Suprapubic skin (tissue), 4 donors: ENCODE results near the gene BGN.

Experiments
- CTCF ChIP-seq, 2 donors: fragments of 200-600 bp in 1 of 2; fragments of 450-650 bp in 1 of 2; sonication (generic) in 1 of 2; IDR thresholded peaks; one replicate each; pipeline ENCODE4 v1.5.1; 2016 to 2019; ENCODE audit warnings: antibody characterized with exemption in 2 of 2, mild to moderate bottlenecking in 1 of 2, moderate library complexity in 1 of 2
- EP300 ChIP-seq: sonication (generic); formaldehyde crosslinking; IDR thresholded peaks from one replicate; pipeline ENCODE4 v1.6.1; 2017; ENCODE audit warnings: antibody characterized with exemption
- POLR2A ChIP-seq, 2 donors: fragments of 450-650 bp; IDR thresholded peaks; one replicate each; pipeline ENCODE4 v1.6.1; 2017; ENCODE audit warnings: antibody characterized with exemption in 2 of 2, mild to moderate bottlenecking in 2 of 2, moderate library complexity in 2 of 2
- POLR2AphosphoS5 ChIP-seq, 3 donors: sonication (generic); formaldehyde crosslinking; IDR thresholded peaks; one replicate each; pipeline ENCODE4 v1.6.1; 2017; ENCODE audit warnings: antibody characterized with exemption in 3 of 3

- no peak for TF ChIP-seq POLR2AphosphoS5 (IDR thresholded peaks at IDR 0.05)
- TF ChIP-seq CTCF (IDR thresholded peaks at IDR 0.05), result no peak
- no peak for TF ChIP-seq POLR2A (IDR thresholded peaks at IDR 0.05)
- no peak for TF ChIP-seq EP300
Measured at GRCh38 chrX:153533091-153533490, 38.3 kb downstream of the BGN start.
